Measurements from ENCODE around the gene PLB1. TPM values are rescaled to one million over a fixed set of nuclear protein-coding genes. Genes with fewer than 3 reads are reported as not detected.

The PLB1 gene
- total RNA-seq, 2 experiments from 2014 or later = 0.25 to 0.50 TPM

DNA sequence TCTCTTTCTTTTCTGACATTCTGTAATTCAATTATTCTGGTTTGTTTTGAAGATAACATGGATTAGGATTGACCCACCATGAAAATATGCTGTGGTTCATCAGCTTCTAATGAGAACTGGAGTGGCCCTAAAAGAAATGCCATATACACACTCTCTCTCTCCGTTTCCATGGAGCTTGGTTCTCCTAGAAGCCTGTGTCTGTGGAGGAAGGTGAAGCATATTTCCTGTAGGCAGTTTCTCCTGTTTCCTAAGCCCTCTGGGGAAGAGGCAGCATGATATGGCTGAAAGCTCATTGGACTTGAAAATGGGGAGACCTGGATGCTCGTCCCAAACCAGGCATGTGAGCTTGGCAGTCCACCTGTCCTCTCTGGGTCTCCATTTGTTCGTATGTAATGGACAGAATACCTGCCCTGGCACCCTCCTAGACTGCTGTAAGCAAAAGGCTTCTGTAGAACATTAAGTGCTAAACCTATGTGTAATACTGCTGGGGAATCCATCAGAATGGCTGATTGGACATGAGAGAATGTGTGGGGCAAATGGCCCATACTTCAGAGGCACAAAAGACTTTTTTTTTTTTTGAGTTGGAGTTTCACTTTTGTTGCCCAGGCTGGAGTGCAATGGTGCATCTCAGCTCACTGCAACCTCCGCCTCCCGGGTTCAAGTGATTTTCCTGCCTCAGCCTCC is 180.4 kb downstream of the PLB1 start:
- no peak overlapping the region for H3K27ac Mint-ChIP-seq
- TF ChIP-seq, protein P1, sequence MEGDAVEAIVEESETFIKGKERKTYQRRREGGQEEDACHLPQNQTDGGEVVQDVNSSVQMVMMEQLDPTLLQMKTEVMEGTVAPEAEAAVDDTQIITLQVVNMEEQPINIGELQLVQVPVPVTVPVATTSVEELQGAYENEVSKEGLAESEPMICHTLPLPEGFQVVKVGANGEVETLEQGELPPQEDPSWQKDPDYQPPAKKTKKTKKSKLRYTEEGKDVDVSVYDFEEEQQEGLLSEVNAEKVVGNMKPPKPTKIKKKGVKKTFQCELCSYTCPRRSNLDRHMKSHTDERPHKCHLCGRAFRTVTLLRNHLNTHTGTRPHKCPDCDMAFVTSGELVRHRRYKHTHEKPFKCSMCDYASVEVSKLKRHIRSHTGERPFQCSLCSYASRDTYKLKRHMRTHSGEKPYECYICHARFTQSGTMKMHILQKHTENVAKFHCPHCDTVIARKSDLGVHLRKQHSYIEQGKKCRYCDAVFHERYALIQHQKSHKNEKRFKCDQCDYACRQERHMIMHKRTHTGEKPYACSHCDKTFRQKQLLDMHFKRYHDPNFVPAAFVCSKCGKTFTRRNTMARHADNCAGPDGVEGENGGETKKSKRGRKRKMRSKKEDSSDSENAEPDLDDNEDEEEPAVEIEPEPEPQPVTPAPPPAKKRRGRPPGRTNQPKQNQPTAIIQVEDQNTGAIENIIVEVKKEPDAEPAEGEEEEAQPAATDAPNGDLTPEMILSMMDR (IDR thresholded peaks at IDR 0.05) = no peak
- ChIA-PET POLR2A (interaction anchor here (0.6 kb wide), 1 partner anchor 93 kb away, joined by 3 read pairs; no protein-coding TSS in a partner anchor), CTCF (interaction anchor here (1.2 to 1.4 kb wide), 2 partner anchors 11 to 82 kb away, joined by 3 to 4 read pairs; no protein-coding TSS in a partner anchor)
- peaks cover 31% of the 10 kb centered on the region for H3K4me1 Mint-ChIP-seq (ENCODE audit: low read depth)
- no peaks in the 10 kb centered on the region for H3K36me3 Mint-ChIP-seq (ENCODE audit: low read depth)
- H3K4me3 Mint-ChIP-seq = no peak overlapping the region
- no peak for DNase-seq
- no peaks in the 10 kb centered on the region for H3K27me3 Mint-ChIP-seq
- no peak for ATAC-seq
- intact Hi-C loops (cut with micrococcal nuclease) = no loop called here
- peaks cover 9% of the 10 kb centered on the region for H3K9me3 Mint-ChIP-seq

DNA sequence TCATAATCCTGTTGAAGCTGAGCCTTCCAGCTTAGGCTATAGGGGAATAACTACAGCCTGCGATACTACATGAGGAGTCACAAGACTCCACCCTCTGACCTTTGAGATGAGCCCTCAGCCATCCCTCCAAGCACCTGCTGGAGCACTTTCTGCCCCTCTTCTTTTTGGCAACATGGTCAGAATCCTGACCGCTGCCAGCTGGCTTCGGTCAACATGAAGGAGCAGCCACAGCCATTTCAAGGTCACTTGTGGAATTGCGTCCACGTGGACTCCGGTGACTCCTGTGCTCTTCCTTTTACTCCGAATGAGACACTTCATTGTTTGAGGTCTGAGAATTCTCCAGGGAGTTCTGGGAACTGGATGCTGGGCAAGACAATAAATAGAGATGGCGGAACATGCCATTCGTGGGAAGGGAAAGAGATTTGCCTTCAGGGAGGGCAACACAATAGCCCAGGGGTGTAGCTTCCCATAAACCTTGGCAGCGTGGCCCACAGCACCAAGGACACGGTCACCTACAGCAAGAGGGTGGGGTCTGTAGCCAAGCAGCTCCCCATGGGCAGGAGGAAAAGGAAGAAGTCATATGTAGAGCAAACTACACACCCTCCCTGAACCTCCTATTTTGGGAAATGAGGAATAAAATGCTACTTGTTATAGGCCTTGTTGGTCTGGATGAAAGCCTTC is 182.5 kb downstream of the PLB1 start:
- TF ChIP-seq, protein P1 (IDR thresholded peaks at IDR 0.05) = no peak

DNA sequence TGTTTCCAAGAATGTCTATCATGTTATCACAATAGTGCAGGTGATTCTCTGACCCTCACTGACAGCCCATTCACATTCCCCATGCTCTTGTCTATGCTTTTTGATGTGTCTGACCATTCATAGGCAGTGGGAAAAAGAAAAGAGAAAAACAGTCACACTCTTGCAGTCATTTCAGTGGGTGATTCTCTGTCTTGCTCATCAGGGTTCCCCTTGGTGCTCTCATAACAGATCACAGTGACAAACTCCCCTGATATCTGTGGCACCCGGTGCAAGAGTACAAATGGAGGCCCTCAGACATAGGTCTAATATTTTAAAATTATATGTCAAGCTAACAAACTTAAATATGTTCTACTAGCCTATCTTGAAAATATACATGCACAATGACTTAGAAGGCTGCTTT is 183.1 kb downstream of the PLB1 start:
- TF ChIP-seq, protein P1 (IDR thresholded peaks at IDR 0.05) = no peak
- no peaks in the 10 kb centered on the region for H3K27me3 Mint-ChIP-seq
- intact Hi-C loops (cut with micrococcal nuclease) = no loop called here
- DNase-seq (peak; percentile 60), ATAC-seq (peak; percentile 57)
- ChIA-PET POLR2A (no interaction called here), CTCF (interaction anchor here (0.7 to 1.3 kb wide), 2 partner anchors 85 to 112 kb away, joined by 3 read pairs; no protein-coding TSS in a partner anchor)
- peaks cover 43% of the 10 kb centered on the region for H3K4me1 Mint-ChIP-seq (ENCODE audit: low read depth)
- H3K4me3 Mint-ChIP-seq = no peak overlapping the region
- no peaks in the 10 kb centered on the region for H3K9me3 Mint-ChIP-seq
- peak overlapping the region; percentile 79 for H3K27ac Mint-ChIP-seq
- H3K36me3 Mint-ChIP-seq (ENCODE audit: low read depth) = no peaks in the 10 kb centered on the region

More for the DNA sequence above, 182.5 kb downstream of the PLB1 start:
- Mint-ChIP-seq H3K36me3 (ENCODE audit: low read depth) (no peaks in the 10 kb centered on the region), H3K27me3 (no peaks in the 10 kb centered on the region), H3K4me3 (no peak overlapping the region), H3K27ac (peak overlapping the region; percentile 12), H3K9me3 (peaks cover 2% of the 10 kb centered on the region), H3K4me1 (ENCODE audit: low read depth) (peaks cover 43% of the 10 kb centered on the region)
- intact Hi-C loops (cut with micrococcal nuclease) = no loop called here
- DNase-seq = no peak
- CTCF ChIA-PET = interaction anchor here (0.7 to 1.3 kb wide), 4 partner anchors 15 to 112 kb away, joined by 3 to 4 read pairs (median 3); no protein-coding TSS in a partner anchor
- ATAC-seq = no peak
- POLR2A ChIA-PET = no interaction called here

DNA sequence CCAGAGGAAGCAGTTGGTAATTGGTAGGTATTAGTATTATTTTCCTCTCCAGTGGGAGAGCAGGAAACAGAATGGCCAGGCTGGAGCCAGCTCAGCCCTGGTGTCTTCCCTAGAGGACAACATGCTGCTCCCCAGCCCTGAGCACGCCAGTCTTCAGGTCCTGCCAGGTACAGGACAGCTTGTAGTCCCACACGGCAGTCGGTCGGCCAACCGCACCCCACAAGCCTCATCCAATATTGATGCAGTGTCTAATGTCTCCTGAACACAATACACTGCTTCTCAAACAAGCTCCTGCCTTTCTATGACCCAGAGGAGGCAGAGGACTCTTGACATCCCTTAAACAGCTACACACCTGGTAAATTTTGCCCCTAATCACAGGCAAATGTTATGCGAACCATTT is 184.8 kb downstream of the PLB1 start:
- H3K9me3 Mint-ChIP-seq = no peaks in the 10 kb centered on the region
- peak overlapping the region; percentile 95 for H3K27ac Mint-ChIP-seq
- H3K36me3 Mint-ChIP-seq (ENCODE audit: low read depth) = no peaks in the 10 kb centered on the region
- ChIA-PET POLR2A (interaction anchor here (1.2 to 2.0 kb wide), 2 partner anchors 56 to 72 kb away, joined by 4 to 5 read pairs; partner anchors contain the start of gene PPP1CB), CTCF (no interaction called here)
- intact Hi-C loops (cut with micrococcal nuclease) = loop anchor here (5.0 kb wide), 1 partner anchor 58 kb away; no protein-coding TSS in a partner anchor
- DNase-seq (no peak), ATAC-seq (no peak)
- H3K4me3 Mint-ChIP-seq = no peak overlapping the region
- H3K27me3 Mint-ChIP-seq = no peaks in the 10 kb centered on the region
- TF ChIP-seq, protein P1 (IDR thresholded peaks at IDR 0.05) = no peak
- peaks cover 40% of the 10 kb centered on the region for H3K4me1 Mint-ChIP-seq (ENCODE audit: low read depth)
